ENCODE results near the gene HFM1. TPM values are rescaled to one million over a fixed set of nuclear protein-coding genes. Genes with fewer than 3 reads are reported as not detected.

Gene HFM1
- total RNA-seq, 1 donor from 2014 or later = 0.32 TPM

- no peaks in the 10 kb centered on the region for H3K4me1 ChIP-seq
- no peak for DNase-seq (ENCODE audit: low spot score in 2 of 2)
- intact Hi-C loops (cut with DNase I) = no loop called here
These were observed 2.2 kb upstream of the HFM1 start for GRCh38 chr1:91406773-91407389.

GRCh38 chr1:91402023-91402422, 2.6 kb downstream of the HFM1 start:
- Histone ChIP-seq H3K27me3 (no peaks in the 10 kb centered on the region), H3K27ac (no peak overlapping the region), H3K36me3 (no peaks in the 10 kb centered on the region), H3K4me3 (no peak overlapping the region), H3K9me3 (no peaks in the 10 kb centered on the region), H3K4me1 (no peaks in the 10 kb centered on the region)
- no peak for DNase-seq (ENCODE audit: low spot score in 2 of 2)
- intact Hi-C loops (cut with DNase I) = loop anchor here (5.0 kb wide), 1 partner anchor 120 kb away; no protein-coding TSS in a partner anchor
- peak in 2 of 3 experiments; percentile 28 to 29 for TF ChIP-seq CTCF (IDR thresholded peaks at IDR 0.05)

More at GRCh38 chr1:91406773-91407389, 2.2 kb upstream of the HFM1 start:
- Histone ChIP-seq H3K9me3 (no peaks in the 10 kb centered on the region), H3K4me3 (no peak overlapping the region), H3K27me3 (no peaks in the 10 kb centered on the region), H3K27ac (no peak overlapping the region), H3K36me3 (no peaks in the 10 kb centered on the region)
- no peak for TF ChIP-seq CTCF (IDR thresholded peaks at IDR 0.05)

GRCh38 chr1:91400133-91400725, 4.4 kb downstream of the HFM1 start:
- no peaks in the 10 kb centered on the region for H3K27me3 ChIP-seq
- TF ChIP-seq CTCF (IDR thresholded peaks at IDR 0.05) = no peak
- no peaks in the 10 kb centered on the region for H3K9me3 ChIP-seq
- intact Hi-C loops (cut with DNase I) = loop anchor here (5.0 kb wide), 1 partner anchor 118 kb away; no protein-coding TSS in a partner anchor
- no peak for DNase-seq (ENCODE audit: low spot score in 2 of 2)
- H3K4me3 ChIP-seq = no peak overlapping the region
- H3K27ac ChIP-seq = no peak overlapping the region
- H3K4me1 ChIP-seq = no peaks in the 10 kb centered on the region
- no peaks in the 10 kb centered on the region for H3K36me3 ChIP-seq

- no peak for DNase-seq (ENCODE audit: low spot score in 2 of 2)
- Histone ChIP-seq H3K4me3 (no peak overlapping the region), H3K4me1 (no peaks in the 10 kb centered on the region), H3K27me3 (no peaks in the 10 kb centered on the region), H3K27ac (no peak overlapping the region), H3K9me3 (no peaks in the 10 kb centered on the region), H3K36me3 (no peaks in the 10 kb centered on the region)
- intact Hi-C loops (cut with DNase I) = no loop called here
- no peak for TF ChIP-seq CTCF (IDR thresholded peaks at IDR 0.05)
These were observed 6.3 kb downstream of the HFM1 start for GRCh38 chr1:91398291-91398690.

GRCh38 chr1:91397605-91398004, 7.0 kb downstream of the HFM1 start:
- H3K27me3 ChIP-seq = no peaks in the 10 kb centered on the region
- no peak overlapping the region for H3K27ac ChIP-seq
- H3K36me3 ChIP-seq = no peaks in the 10 kb centered on the region
- no peak overlapping the region for H3K4me3 ChIP-seq
- DNase-seq (ENCODE audit: low spot score in 2 of 2) = no peak
- intact Hi-C loops (cut with DNase I) = no loop called here
- H3K9me3 ChIP-seq = no peaks in the 10 kb centered on the region
- no peaks in the 10 kb centered on the region for H3K4me1 ChIP-seq
- no peak for TF ChIP-seq CTCF (IDR thresholded peaks at IDR 0.05)
